Fibroblast of villous mesenchyme (primary cell): ENCODE data around the gene PGAM1. TPM values are rescaled to one million over a fixed set of nuclear protein-coding genes. Genes with fewer than 3 reads are reported as not detected.
"Not testable (repeated sequence)": the region's sequence is repeated elsewhere in the genome, so short reads cannot be mapped to it uniquely, and the experiment has no call there.

Experiments used
- DNase-seq: peaks from one replicate; pipeline ENCODE4 v3.0.0-alpha.2; 2010; ENCODE audit warnings: low read depth
- H3K4me3 ChIP-seq: 2 replicates; pipeline ENCODE4 v1.5.1; 2011; ENCODE audit warnings: low read depth, mild to moderate bottlenecking, low read length
- total RNA-seq: library from RNA; depleted of rRNA; stranded (reverse); fragments of >200 nt; gene quantifications from 2 replicates; pipeline ENCODE4 v1.2.3, GENCODE V29; 2012
- TF ChIP-seq, protein P1 (sequence below): IDR thresholded peaks from 2 replicates; pipeline ENCODE4 v1.5.1; 2012; ENCODE audit warnings: low read depth, mild to moderate bottlenecking, low read length; ENCODE audit not compliant: insufficient read depth

Gene PGAM1
- total RNA-seq, 1 donor, result 443 TPM

DNA sequence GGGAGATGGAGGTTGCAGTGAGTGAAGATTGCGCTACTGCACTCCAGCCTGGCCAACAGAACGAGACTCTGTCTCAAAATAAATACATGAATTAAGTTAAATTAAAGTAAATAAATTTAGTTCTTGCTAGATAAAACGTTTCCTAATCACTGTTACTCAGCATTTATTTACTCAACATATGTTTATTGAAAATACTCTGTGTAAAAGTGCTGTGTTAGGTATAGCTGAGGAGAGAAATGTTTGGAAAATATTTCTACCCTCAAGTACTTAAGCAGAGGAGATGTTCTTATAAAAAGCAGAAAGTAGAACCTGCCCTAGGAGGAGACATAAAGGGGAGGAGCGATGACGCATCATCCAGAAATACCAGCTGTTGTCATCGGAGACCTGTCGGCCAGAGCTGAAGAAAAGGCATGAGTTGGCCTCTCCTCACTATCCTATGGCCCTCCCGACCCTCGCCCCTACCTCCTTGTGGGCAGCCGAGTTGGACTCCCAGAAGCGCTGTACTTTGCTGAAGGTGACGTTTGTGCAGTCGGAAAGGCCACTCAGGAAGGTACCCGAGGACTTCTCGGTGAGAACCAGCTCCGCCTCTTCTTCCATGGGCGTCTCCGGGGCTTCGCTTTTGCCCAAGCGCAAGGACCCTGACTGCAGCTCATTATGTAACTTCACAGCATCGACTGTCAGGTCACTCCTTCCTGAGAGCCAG lies 26.0 kb upstream of the PGAM1 start:
- peak overlapping the region; percentile 81 for H3K4me3 ChIP-seq
- TF ChIP-seq, protein P1, sequence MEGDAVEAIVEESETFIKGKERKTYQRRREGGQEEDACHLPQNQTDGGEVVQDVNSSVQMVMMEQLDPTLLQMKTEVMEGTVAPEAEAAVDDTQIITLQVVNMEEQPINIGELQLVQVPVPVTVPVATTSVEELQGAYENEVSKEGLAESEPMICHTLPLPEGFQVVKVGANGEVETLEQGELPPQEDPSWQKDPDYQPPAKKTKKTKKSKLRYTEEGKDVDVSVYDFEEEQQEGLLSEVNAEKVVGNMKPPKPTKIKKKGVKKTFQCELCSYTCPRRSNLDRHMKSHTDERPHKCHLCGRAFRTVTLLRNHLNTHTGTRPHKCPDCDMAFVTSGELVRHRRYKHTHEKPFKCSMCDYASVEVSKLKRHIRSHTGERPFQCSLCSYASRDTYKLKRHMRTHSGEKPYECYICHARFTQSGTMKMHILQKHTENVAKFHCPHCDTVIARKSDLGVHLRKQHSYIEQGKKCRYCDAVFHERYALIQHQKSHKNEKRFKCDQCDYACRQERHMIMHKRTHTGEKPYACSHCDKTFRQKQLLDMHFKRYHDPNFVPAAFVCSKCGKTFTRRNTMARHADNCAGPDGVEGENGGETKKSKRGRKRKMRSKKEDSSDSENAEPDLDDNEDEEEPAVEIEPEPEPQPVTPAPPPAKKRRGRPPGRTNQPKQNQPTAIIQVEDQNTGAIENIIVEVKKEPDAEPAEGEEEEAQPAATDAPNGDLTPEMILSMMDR, result no peak
- peak; percentile 82 for DNase-seq

DNA sequence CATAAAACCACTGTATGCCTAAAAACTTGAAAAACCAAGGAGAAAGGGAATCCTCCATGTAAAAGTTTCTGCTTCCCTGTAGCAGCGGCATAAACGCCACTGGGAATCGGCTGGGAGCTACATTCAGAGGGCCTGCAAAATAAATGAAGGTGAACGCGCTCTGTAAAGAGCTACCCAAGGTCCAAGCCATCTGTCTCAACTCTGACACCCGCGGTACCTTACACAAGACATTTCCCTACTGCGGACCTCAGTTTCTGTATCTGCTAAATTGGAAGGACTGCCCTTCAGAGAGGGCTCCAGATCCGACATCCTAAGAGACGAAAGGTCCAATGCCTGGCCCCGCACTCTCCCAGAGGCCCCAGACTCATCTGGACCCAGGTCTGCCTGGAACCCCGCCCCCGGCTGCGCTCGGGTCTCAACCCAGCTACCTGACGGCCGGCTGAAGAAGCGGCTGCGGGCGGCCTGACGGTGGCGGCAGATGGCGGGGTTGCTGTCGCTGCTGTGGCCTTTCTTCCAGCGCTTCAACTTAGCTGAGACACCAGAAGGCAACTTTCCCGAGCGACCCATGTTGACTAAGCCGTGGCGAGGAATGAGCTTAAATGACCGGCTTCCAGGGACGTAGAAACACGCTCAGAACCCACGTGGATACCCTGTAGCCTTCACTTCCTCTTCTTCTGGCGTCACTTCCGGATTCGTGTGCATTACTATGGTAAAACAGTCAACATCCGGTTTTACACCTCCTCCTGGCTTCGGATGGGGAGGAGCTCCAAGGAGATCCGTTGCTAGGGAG lies 25.1 kb upstream of the PGAM1 start, which contains the start of gene RRP12:
RRP12 (minus strand) TSS at position 676 of the 790 bp plus-strand sequence; CDS start at position 567, 109 bp downstream.
- TF ChIP-seq, protein P1, result peak; percentile 3
- H3K4me3 ChIP-seq, result peak within 1 kb of the TSS; percentile 81
- peak; percentile 99 for DNase-seq

DNA sequence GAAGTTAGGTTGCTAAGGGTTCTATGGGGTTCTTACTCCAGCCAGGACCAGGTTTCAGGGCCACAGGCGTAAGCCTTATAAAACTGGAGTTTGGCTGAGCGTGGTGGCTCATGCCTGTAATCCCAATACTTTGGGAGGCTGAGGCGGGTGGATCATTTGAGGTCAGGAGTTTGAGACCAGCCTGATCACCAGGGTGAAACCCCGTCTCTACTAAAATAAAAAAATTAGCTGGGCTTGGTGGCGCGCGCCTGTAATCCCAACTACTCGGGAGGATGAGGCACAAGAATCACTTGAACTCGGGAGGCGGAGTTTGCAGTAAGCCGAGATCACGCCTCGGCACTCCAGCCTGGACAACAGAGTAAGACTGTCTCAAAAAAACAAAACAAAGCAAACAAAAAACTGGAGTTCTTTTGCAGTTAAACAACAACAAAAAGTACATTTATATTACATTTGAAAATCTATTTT lies 24.5 kb upstream of the PGAM1 start:
- TF ChIP-seq, protein P1, result no peak

DNA sequence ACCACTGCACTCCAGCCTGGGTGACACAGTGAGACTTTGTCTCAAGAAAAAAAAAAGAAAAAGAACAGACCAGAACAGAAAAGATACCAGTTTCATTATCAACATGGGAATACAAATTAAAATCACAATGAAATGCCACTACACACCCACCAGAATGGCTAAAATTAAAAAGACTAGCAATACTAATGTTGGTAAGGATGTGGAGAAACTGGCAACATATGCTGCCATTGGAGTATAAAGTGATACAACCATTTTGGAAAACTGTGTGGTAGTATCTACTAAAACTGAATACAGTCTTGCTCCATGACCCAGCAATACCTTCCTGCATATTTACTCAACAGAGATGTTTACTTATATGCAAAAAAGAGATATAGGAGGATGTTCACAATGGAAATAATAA lies 21.9 kb upstream of the PGAM1 start:
- TF ChIP-seq, protein P1, result no peak
- no peak for DNase-seq
- no peak overlapping the region for H3K4me3 ChIP-seq

More for the DNA sequence above, 24.5 kb upstream of the PGAM1 start:
- DNase-seq, result no peak
- peak overlapping the region; percentile 81 for H3K4me3 ChIP-seq

DNA sequence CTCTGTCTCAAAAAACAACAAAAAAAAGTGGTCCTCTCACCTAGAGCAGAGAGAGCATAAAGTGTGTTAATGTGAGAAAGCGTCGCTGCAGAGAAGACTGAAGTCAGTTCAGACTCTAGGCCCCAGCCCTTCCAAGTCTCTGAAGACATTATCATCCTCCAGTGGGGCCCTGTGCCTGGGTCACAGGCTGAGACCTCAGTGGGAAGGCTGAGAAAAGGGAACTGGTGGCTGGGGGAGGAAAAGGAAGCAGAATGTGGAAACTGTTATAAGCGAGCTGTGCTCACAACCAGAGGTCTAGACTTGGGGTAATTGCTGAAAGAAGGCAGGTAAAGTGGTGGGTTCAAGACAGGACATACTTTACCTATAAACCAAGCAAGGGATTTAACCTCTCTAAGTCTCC lies 19.9 kb upstream of the PGAM1 start:
- TF ChIP-seq, protein P1, result no peak
- no peak overlapping the region for H3K4me3 ChIP-seq
- DNase-seq, result no peak

DNA sequence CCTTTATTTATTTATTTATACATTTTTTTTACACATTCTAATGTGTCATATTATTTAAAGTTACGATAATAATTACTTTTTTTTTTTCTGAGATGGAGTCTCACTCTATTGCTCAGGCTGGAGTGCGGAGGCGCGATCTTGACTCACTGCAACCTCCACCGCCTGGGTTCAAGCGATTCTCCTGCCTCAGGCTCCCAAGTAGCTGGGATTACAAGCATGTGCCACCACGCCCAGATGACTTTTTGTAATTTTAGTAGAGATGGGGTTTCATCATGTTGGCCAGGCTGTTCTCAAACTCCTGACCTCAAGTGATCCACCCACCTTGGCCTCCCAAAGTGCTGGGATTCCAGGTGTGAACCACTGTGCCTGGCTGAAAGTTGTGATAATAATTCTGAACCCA lies 19.5 kb upstream of the PGAM1 start:
- not testable (repeated sequence) for DNase-seq, H3K4me3 ChIP-seq
